ENCODE results near the gene KCTD7. TPM values are rescaled to one million over a fixed set of nuclear protein-coding genes. Genes with fewer than 3 reads are reported as not detected.

Gene KCTD7
- total RNA-seq, 4 donors from 2014 or later = 9.4 to 22.5 (median 15.1) TPM

DNA sequence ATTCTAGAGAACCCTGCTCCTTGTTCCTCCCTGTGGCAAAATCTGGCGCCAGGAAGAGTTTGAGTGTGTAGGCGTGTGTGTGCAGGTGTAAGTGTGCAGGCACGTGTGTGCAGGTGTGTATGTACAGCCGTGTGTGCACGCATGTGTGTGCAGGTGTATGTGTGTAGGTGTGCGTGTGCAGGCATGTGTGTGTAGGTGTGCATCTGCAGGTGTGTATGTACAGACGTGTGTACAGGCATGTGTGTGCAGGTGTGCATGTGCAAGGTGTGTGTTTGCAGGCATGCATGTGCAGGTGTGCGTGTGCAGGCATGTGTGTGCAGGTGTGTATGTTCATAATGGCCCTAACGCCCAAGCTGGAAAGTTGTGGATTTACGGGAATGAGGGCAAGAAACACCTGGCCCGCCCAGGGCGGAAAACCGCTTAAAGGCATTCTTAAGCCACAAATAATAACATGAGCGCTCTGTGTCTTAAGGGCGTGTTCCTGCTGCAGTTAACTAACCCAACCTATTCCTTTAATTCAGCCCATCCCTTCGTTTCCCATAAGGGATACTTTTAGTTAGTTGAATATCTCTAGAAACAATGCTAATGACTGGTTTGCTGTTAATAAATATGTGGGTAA is 34.1 kb downstream of the KCTD7 start:
- DNase-seq (ENCODE audit: extremely low spot score) = no peak
- 93% methylated on average over 16 of the region's 16 CpGs for WGBS

GRCh38 chr7:66664590-66665293 is 36.1 kb downstream of the KCTD7 start:
- Histone ChIP-seq H3K27me3 (no peaks in the 10 kb centered on the region), H3K27ac (replicated peaks in 1 of 4) (no peak overlapping the region), H3K4me3 (no peak overlapping the region), H3K9me3 (no peaks in the 10 kb centered on the region), H3K4me1 (peaks cover 0 to 10% (median 4%) of the 10 kb centered on the region in 4 donors), H3K36me3 (peaks cover 0 to 9% (median 0%) of the 10 kb centered on the region in 4 donors)
- intact Hi-C loops (cut with DNase I) = no loop called here
- 77% methylated on average over 16 of the region's 24 CpGs for WGBS
- no peak for DNase-seq (ENCODE audit: extremely low spot score)
- TF ChIP-seq POLR2A (IDR thresholded peaks at IDR 0.05; ENCODE audit: low read depth) = no peak
- no peak for TF ChIP-seq CTCF (IDR thresholded peaks at IDR 0.05)

More for the DNA sequence above, 34.1 kb downstream of the KCTD7 start:
- TF ChIP-seq POLR2A (IDR thresholded peaks at IDR 0.05; ENCODE audit: low read depth) (no peak), CTCF (IDR thresholded peaks at IDR 0.05) (no peak), POLR2AphosphoS5 (IDR thresholded peaks at IDR 0.05) (no peak), EP300 (IDR thresholded peaks at IDR 0.05) (no peak)
- Histone ChIP-seq H3K27ac (replicated peaks in 1 of 4) (no peak overlapping the region), H3K4me1 (peaks cover 0 to 10% (median 2%) of the 10 kb centered on the region in 4 donors), H3K9me3 (no peaks in the 10 kb centered on the region), H3K4me3 (no peak overlapping the region), H3K36me3 (no peaks in the 10 kb centered on the region), H3K27me3 (no peaks in the 10 kb centered on the region)
- intact Hi-C loops (cut with DNase I) = no loop called here

GRCh38 chr7:66666313-66666952 is 37.8 kb downstream of the KCTD7 start:
- Histone ChIP-seq H3K4me3 (no peak overlapping the region), H3K36me3 (peaks cover 0 to 13% (median 0%) of the 10 kb centered on the region in 4 donors), H3K27me3 (no peaks in the 10 kb centered on the region), H3K9me3 (no peaks in the 10 kb centered on the region), H3K4me1 (peaks cover 0 to 10% (median 4%) of the 10 kb centered on the region in 4 donors), H3K27ac (replicated peaks in 1 of 4) (no peak overlapping the region)
- 95% methylated on average over 4 of the region's 8 CpGs for WGBS
- no peak for DNase-seq (ENCODE audit: extremely low spot score)
- intact Hi-C loops (cut with DNase I) = no loop called here
- no peak for TF ChIP-seq CTCF (IDR thresholded peaks at IDR 0.05)
- no peak for TF ChIP-seq EP300 (IDR thresholded peaks at IDR 0.05)
- no peak for TF ChIP-seq POLR2A (IDR thresholded peaks at IDR 0.05; ENCODE audit: low read depth)
- TF ChIP-seq POLR2AphosphoS5 (IDR thresholded peaks at IDR 0.05) = no peak

DNA sequence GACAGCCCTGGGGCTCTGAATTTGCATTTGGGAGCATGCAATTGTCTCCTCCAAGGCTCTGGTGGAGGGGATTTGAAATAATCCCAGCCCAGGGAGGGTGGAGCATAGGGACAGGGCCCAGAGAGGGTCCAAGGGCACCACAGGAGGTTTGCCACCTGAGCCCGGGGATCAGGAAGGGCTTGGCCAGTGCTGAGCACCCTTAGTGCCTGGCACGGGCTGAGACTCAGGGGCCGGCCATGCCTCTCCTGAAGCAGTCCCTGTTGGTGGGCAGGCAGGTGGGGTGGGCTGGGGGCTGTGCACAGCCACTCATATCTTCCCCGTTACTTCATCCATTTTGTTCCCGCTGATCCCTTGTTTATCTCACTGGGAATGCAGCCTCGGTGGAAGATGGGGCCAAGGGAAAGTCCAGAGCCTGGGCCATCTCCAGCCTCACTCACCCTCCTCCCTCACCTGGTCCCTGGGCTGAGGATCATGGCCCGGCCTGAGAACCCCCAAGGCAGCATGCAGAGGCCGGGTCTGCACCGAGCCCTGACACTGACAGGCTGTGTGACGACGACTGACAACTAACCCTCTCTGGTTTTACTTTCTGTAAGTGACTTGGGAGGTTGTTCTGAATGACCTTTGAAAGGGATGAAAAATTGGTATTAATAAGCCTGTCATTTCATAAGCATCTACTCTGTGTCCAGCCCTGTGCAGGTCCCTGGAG is 38.5 kb downstream of the KCTD7 start:
- H3K4me1 ChIP-seq = peaks cover 0 to 6% (median 4%) of the 10 kb centered on the region in 4 donors
- H3K4me3 ChIP-seq = no peak overlapping the region
- WGBS = 94% methylated on average over 10 of the region's 11 CpGs
- TF ChIP-seq EP300 (IDR thresholded peaks at IDR 0.05) (no peak), POLR2A (IDR thresholded peaks at IDR 0.05; ENCODE audit: low read depth) (no peak), POLR2AphosphoS5 (IDR thresholded peaks at IDR 0.05) (no peak), CTCF (IDR thresholded peaks at IDR 0.05) (no peak)
- intact Hi-C loops (cut with DNase I) = no loop called here
- H3K9me3 ChIP-seq = no peaks in the 10 kb centered on the region
- DNase-seq (ENCODE audit: extremely low spot score) = no peak
- H3K27me3 ChIP-seq = no peaks in the 10 kb centered on the region
- H3K27ac ChIP-seq (replicated peaks in 1 of 4) = no peak overlapping the region
- peaks cover 0 to 13% (median 0%) of the 10 kb centered on the region in 4 donors for H3K36me3 ChIP-seq

All from esophagus muscularis mucosa (tissue), 4 donors.